Measurements from ENCODE around the gene PRDM16. TPM values are rescaled to one million over a fixed set of nuclear protein-coding genes. Genes with fewer than 3 reads are reported as not detected.

Gene PRDM16
- total and polyA plus RNA-seq, 2 of the 13 experiments (the other 11 are each of a cell fraction or from before 2014, with no cell fraction given), result 0.15 to 0.81 TPM

DNA sequence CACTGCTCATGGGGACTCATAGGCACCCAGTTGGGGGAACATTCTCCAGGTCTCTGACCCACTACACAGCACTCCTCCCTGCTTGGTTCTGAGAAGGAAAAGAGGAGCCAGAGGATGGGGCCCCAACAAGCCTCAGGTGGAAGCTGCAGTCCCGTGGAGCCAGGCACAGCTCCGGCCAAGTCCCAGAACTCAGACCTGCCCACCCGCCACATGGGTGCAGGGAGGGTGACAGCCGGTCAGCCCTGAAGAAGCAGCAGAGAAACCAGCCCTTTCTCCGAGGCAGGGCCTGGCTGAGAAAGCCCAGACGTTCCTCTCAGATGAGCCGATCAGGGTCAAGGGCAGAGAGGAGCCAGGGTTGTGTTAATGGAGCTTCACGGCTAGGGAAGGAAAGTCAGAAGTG lies 106.5 kb downstream of the PRDM16 start:
- intact Hi-C loops (cut with micrococcal nuclease; ENCODE audit: unreplicated experiment) (loop anchor here (10.0 kb wide), 1 partner anchor 61 kb away; no protein-coding TSS in a partner anchor), in situ Hi-C loops (cut with HindIII; ENCODE audit: extremely low pct_ligation_motif_present, low pct_unique_long_range_greater_than_20kb) (no loop called here)
- Histone ChIP-seq H2AFZ (ENCODE audit: low read length) (no peak overlapping the region), H3K9me3 (ENCODE audit: low read length) (no peaks in the 10 kb centered on the region), H3K36me3 (replicated peaks in 1 of 2; ENCODE audit: control insufficient read depth in 1 of 2, insufficient read depth in 2 of 2, low read length in 2 of 2) (no peaks in the 10 kb centered on the region), H3K27me3 (ENCODE audit: control insufficient read depth in 1 of 2, insufficient read depth in 2 of 2, low read length in 2 of 2) (peaks cover 0 to 3% of the 10 kb centered on the region in 2 experiments; a peak in 2 of 5 replicates), H3K9ac (ENCODE audit: insufficient read depth, low read depth, low read length) (no peak overlapping the region), H3K4me1 (ENCODE audit: insufficient read depth, low read length) (peaks cover 16% of the 10 kb centered on the region), H3K4me3 (replicated peaks in 1 of 3; ENCODE audit: insufficient read depth in 1 of 3, low read depth in 2 of 3, low read length in 3 of 3) (no peak overlapping the region), H4K20me1 (ENCODE audit: insufficient read depth, low read length) (no peaks in the 10 kb centered on the region), H3K27ac (ENCODE audit: extremely low read length, insufficient read depth, low read length) (no peak overlapping the region), H3K79me2 (ENCODE audit: insufficient read depth, low read length) (no peaks in the 10 kb centered on the region), H3K4me2 (ENCODE audit: low read depth, low read length) (no peak overlapping the region)
- WGBS (ENCODE audit: low lambda C conversion rate), result 43% methylated on average over 4 of the region's 8 CpGs
- BruUV-seq (replicated peaks), result no TSS peak
- FAIRE-seq, result no peak
- no peak for DNase-seq (ENCODE audit: low spot score)
- no peak for ATAC-seq
- TF ChIP-seq ZNF670 (CRISPR knock-in tag; IDR thresholded peaks at IDR 0.05; ENCODE audit: borderline replicate concordance) (no peak), ZNF749 (CRISPR knock-in tag; IDR thresholded peaks at IDR 0.05; ENCODE audit: borderline replicate concordance) (no peak), ZNF225 (CRISPR knock-in tag; IDR thresholded peaks at IDR 0.05) (no peak), BRCA1 (CRISPR knock-in tag; IDR thresholded peaks at IDR 0.05) (no peak), GABPA (IDR thresholded peaks at IDR 0.05; ENCODE audit: low read depth, low read length) (no peak), GABPA (CRISPR knock-in tag; IDR thresholded peaks at IDR 0.05; ENCODE audit: low read depth) (no peak), ZNF337 (CRISPR knock-in tag; IDR thresholded peaks at IDR 0.05; ENCODE audit: borderline replicate concordance, low read depth) (no peak), ZNF605 (CRISPR knock-in tag; IDR thresholded peaks at IDR 0.05) (no peak), FOXK1 (CRISPR knock-in tag; IDR thresholded peaks at IDR 0.05; ENCODE audit: borderline replicate concordance, low read depth) (no peak), TP53 (CRISPR knock-in tag; conservative IDR thresholded peaks at IDR 0.05) (no peak), ZFX (CRISPR knock-in tag; IDR thresholded peaks at IDR 0.05; ENCODE audit: low read depth) (no peak)
- ChIA-PET CTCF (ENCODE audit: low intra/inter-chr PET ratio, low total read pairs) (no interaction called here), POLR2A (no interaction called here)

DNA sequence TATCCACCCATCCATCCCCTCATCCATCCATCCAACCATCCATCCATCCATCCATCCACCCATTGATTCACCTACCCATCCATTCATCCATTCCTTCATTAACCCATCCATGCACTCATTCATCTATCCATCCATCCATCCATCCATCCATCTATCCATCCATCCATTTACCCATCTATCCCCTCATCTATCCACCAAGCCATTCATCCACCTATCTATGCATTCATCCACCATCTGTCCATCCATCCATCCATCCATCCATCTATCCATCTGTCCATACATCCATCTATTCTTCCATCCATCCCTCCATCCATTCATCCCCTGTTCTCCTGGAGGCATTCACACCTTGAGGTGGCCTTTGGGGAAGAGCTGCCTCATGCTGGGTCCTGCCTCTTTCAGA lies 107.0 kb downstream of the PRDM16 start:
- FAIRE-seq, result no peak
- no TSS peak for BruUV-seq (replicated peaks)
- CTCF ChIA-PET (ENCODE audit: low intra/inter-chr PET ratio, low total read pairs), result no interaction called here
- TF ChIP-seq ZNF567 (CRISPR knock-in tag; IDR thresholded peaks at IDR 0.05; ENCODE audit: borderline replicate concordance) (no peak), SMAD1 (CRISPR knock-in tag; IDR thresholded peaks at IDR 0.05; ENCODE audit: borderline replicate concordance, low read depth) (no peak), ZNF263 (CRISPR knock-in tag; IDR thresholded peaks at IDR 0.05) (no peak), ZMAT3 (CRISPR knock-in tag; conservative IDR thresholded peaks at IDR 0.05) (no peak), SNRNP70 (IDR thresholded peaks at IDR 0.05; ENCODE audit: low read depth, low read length) (no peak), ZNF256 (CRISPR knock-in tag; conservative IDR thresholded peaks at IDR 0.05) (no peak), CEBPB (IDR thresholded peaks at IDR 0.05; ENCODE audit: borderline replicate concordance, low read depth, low read length) (no peak), FOXP1 (IDR thresholded peaks at IDR 0.05) (no peak), FOXP1 (CRISPR knock-in tag; IDR thresholded peaks at IDR 0.05) (no peak), ZSCAN12 (CRISPR knock-in tag; IDR thresholded peaks at IDR 0.05) (no peak), KDM6A (CRISPR knock-in tag; IDR thresholded peaks at IDR 0.05; ENCODE audit: low read depth) (no peak)
- TF ChIP-seq, protein P1, sequence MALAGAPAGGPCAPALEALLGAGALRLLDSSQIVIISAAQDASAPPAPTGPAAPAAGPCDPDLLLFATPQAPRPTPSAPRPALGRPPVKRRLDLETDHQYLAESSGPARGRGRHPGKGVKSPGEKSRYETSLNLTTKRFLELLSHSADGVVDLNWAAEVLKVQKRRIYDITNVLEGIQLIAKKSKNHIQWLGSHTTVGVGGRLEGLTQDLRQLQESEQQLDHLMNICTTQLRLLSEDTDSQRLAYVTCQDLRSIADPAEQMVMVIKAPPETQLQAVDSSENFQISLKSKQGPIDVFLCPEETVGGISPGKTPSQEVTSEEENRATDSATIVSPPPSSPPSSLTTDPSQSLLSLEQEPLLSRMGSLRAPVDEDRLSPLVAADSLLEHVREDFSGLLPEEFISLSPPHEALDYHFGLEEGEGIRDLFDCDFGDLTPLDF (CRISPR knock-in tag; IDR thresholded peaks at IDR 0.05), result no peak

More for the DNA sequence above, 107.0 kb downstream of the PRDM16 start:
- no peak for ATAC-seq
- DNase-seq (ENCODE audit: low spot score), result no peak
- Histone ChIP-seq H3K36me3 (replicated peaks in 1 of 2; ENCODE audit: control insufficient read depth in 1 of 2, insufficient read depth in 2 of 2, low read length in 2 of 2) (no peaks in the 10 kb centered on the region), H3K4me3 (replicated peaks in 1 of 3; ENCODE audit: insufficient read depth in 1 of 3, low read depth in 2 of 3, low read length in 3 of 3) (no peak overlapping the region), H4K20me1 (ENCODE audit: insufficient read depth, low read length) (no peaks in the 10 kb centered on the region), H3K27ac (ENCODE audit: extremely low read length, insufficient read depth, low read length) (no peak overlapping the region), H3K79me2 (ENCODE audit: insufficient read depth, low read length) (no peaks in the 10 kb centered on the region), H3K9me3 (ENCODE audit: low read length) (no peaks in the 10 kb centered on the region), H3K27me3 (ENCODE audit: control insufficient read depth in 1 of 2, insufficient read depth in 2 of 2, low read length in 2 of 2) (peaks cover 0 to 3% of the 10 kb centered on the region in 2 experiments; a peak in 2 of 5 replicates), H3K9ac (ENCODE audit: insufficient read depth, low read depth, low read length) (no peak overlapping the region), H3K4me1 (ENCODE audit: insufficient read depth, low read length) (peaks cover 11% of the 10 kb centered on the region), H3K4me2 (ENCODE audit: low read depth, low read length) (no peak overlapping the region), H2AFZ (ENCODE audit: low read length) (no peak overlapping the region)
- in situ Hi-C loops (cut with HindIII; ENCODE audit: extremely low pct_ligation_motif_present, low pct_unique_long_range_greater_than_20kb) (no loop called here), intact Hi-C loops (cut with micrococcal nuclease; ENCODE audit: unreplicated experiment) (loop anchor here (10.0 kb wide), 1 partner anchor 61 kb away; no protein-coding TSS in a partner anchor)
- POLR2A ChIA-PET, result no interaction called here
